GM13977 (cell line): Measurements from ENCODE around the gene TGIF2.

Source experiments
- DNase-seq: peaks from one replicate; pipeline ENCODE4 v3.0.0; 2012; ENCODE audit warnings: low spot score
- CTCF ChIP-seq: IDR thresholded peaks from 2 replicates; pipeline ENCODE4 v1.5.1; 2012; ENCODE audit warnings: mild to moderate bottlenecking, control low read depth; ENCODE audit not compliant: insufficient read depth; ENCODE audit errors: extremely low read depth, missing control alignments
- in situ Hi-C: fragments of 300-500 bp; cut with MboI; formaldehyde crosslinking; loops from one replicate; pipeline ENCODE4 v1.12.0; 2022; ENCODE audit warnings: low sequenced_read_pairs, low pct_unique_long_range_greater_than_20kb, mixed read lengths, inconsistent platforms; ENCODE audit not compliant: unreplicated experiment

The TGIF2 gene

GRCh38 chr20:36573103-36573797 is at the start of gene TGIF2:
Gene TGIF2 (plus strand): TSS chr20:36573597. CDS start chr20:36578775, 5,178 bp downstream.
- TF ChIP-seq CTCF = no peak
- in situ Hi-C loops = no loop called here
- peak; percentile 100 for DNase-seq

- DNase-seq = no peak
- in situ Hi-C loops = no loop called here
- TF ChIP-seq CTCF = no peak
These were observed 47.6 kb upstream of the TGIF2 start for GRCh38 chr20:36525620-36526365.

- DNase-seq = no peak
- TF ChIP-seq CTCF = no peak
- in situ Hi-C loops = no loop called here
These were observed 46.8 kb upstream of the TGIF2 start for GRCh38 chr20:36526521-36527011.

GRCh38 chr20:36527331-36528125 is 45.9 kb upstream of the TGIF2 start:
- TF ChIP-seq CTCF = no peak
- in situ Hi-C loops = no loop called here
- DNase-seq = no peak

GRCh38 chr20:36528176-36528874 is 45.1 kb upstream of the TGIF2 start:
- no peak for TF ChIP-seq CTCF
- DNase-seq = no peak
- in situ Hi-C loops = no loop called here
